ENCODE data around the gene GPLD1.

GPLD1 gene

GRCh38 chr6:24396824-24397223 is 92.6 kb downstream of the GPLD1 start:
- Histone ChIP-seq H3K36me3 (no peaks in the 10 kb centered on the region), H3K4me1 (ENCODE audit: control insufficient read depth in 1 of 2, insufficient read depth in 1 of 2, low read depth in 1 of 2, low read length in 1 of 2) (no peaks in the 10 kb centered on the region), H3K4me3 (ENCODE audit: low read depth in 1 of 2, low read length in 1 of 2) (no peak overlapping the region), H3K27ac (no peak overlapping the region), H3K27me3 (peaks cover 35% of the 10 kb centered on the region), H3K9me3 (no peaks in the 10 kb centered on the region)
- TF ChIP-seq CTCF (IDR thresholded peaks at IDR 0.05) = no peak

DNA sequence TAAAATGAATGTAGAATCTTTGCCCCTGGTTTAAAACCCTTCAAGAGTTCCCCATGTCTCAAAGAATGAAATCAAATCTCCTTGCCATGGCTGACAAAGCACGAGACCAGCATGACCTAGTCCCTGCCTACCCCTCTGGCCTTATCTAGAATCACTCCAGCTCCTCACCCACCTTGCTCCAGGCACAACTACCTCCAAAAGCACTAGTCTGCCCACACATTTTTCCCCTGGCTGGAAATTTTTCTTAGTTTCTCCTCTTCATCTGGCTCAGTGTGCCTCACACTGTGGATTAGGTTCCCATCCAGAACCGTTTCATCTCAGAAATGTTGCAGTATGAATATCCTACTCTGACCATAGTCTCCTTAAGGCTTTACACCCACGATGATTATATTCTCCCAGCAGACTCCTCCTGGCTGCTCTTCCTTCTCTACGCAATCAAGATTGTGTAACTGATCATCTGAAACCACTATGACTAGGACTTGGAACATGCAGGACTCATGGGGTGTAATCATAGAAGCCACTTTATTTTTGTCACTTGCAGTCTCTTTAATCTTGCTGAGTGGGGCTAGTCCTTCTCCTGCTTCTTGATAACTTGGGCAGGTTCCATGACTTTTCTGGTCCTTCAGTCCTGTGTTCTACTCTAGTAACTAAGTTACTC is 94.5 kb downstream of the GPLD1 start:
- TF ChIP-seq CTCF (IDR thresholded peaks at IDR 0.05) = no peak
- Histone ChIP-seq H3K27me3 (peaks cover 16% of the 10 kb centered on the region), H3K36me3 (no peaks in the 10 kb centered on the region), H3K9me3 (no peaks in the 10 kb centered on the region), H3K4me1 (ENCODE audit: control insufficient read depth in 1 of 2, insufficient read depth in 1 of 2, low read depth in 1 of 2, low read length in 1 of 2) (no peaks in the 10 kb centered on the region), H3K27ac (no peak overlapping the region), H3K4me3 (ENCODE audit: low read depth in 1 of 2, low read length in 1 of 2) (no peak overlapping the region)

GRCh38 chr6:24394061-24394779 is 95.2 kb downstream of the GPLD1 start:
- H3K4me3 ChIP-seq (ENCODE audit: low read depth in 1 of 2, low read length in 1 of 2) = no peak overlapping the region
- no peak overlapping the region for H3K27ac ChIP-seq
- TF ChIP-seq CTCF (IDR thresholded peaks at IDR 0.05) = no peak
- no peaks in the 10 kb centered on the region for H3K9me3 ChIP-seq
- no peaks in the 10 kb centered on the region for H3K36me3 ChIP-seq
- no peaks in the 10 kb centered on the region for H3K4me1 ChIP-seq (ENCODE audit: control insufficient read depth in 1 of 2, insufficient read depth in 1 of 2, low read depth in 1 of 2, low read length in 1 of 2)
- peaks cover 9% of the 10 kb centered on the region for H3K27me3 ChIP-seq

DNA sequence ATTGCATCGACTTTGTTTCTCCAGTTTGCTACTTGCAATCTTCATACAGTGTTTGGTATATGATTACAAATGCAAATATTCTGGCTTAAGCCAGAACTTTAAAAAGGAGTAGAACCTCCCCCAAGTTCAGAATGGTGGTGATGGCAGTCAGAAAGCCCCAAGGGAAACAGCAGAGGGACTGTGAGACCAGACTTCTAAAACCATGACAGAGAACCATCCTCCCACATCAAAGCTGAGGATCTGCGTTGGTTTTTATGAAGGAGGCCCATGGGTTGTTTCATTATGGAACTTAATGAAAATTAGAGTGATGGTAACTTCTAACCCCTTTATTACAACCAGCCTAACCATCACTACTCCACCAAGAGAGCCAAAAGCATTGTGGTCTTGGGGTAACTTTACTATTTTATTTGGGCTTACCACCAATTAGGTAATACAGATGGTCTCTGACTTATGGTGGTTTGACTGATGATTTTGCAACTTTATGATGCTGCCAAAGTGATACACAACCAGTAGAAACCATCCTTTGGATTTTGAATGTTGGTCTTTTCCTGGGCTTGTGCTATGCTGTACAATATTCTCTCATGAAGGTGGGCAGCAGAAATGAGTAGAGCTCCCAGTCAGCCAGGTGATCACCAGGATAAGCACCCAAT is 97.5 kb downstream of the GPLD1 start:
- H3K9me3 ChIP-seq = no peaks in the 10 kb centered on the region
- no peaks in the 10 kb centered on the region for H3K27me3 ChIP-seq
- no peaks in the 10 kb centered on the region for H3K4me1 ChIP-seq (ENCODE audit: control insufficient read depth in 1 of 2, insufficient read depth in 1 of 2, low read depth in 1 of 2, low read length in 1 of 2)
- no peaks in the 10 kb centered on the region for H3K36me3 ChIP-seq
- no peak for TF ChIP-seq CTCF (IDR thresholded peaks at IDR 0.05)
- H3K27ac ChIP-seq = no peak overlapping the region
- H3K4me3 ChIP-seq (ENCODE audit: low read depth in 1 of 2, low read length in 1 of 2) = no peak overlapping the region

GRCh38 chr6:24391208-24391607 is 98.2 kb downstream of the GPLD1 start:
- Histone ChIP-seq H3K27me3 (no peaks in the 10 kb centered on the region), H3K4me3 (ENCODE audit: low read depth in 1 of 2, low read length in 1 of 2) (no peak overlapping the region), H3K27ac (no peak overlapping the region), H3K36me3 (no peaks in the 10 kb centered on the region), H3K9me3 (no peaks in the 10 kb centered on the region), H3K4me1 (ENCODE audit: control insufficient read depth in 1 of 2, insufficient read depth in 1 of 2, low read depth in 1 of 2, low read length in 1 of 2) (no peaks in the 10 kb centered on the region)
- no peak for TF ChIP-seq CTCF (IDR thresholded peaks at IDR 0.05)
